CD4-positive, alpha-beta T cell treated with Interleukin-17A for 4 hours (primary cell): ENCODE measurements around the gene TCEA3.

Experiments
- DNase-seq: peaks from one replicate; pipeline ENCODE4 v3.0.0-alpha.2; 2020; ENCODE audit warnings: mixed read lengths

The TCEA3 gene

GRCh38 chr1:23424293-23425192 lies at the start of gene TCEA3:
Gene TCEA3, minus strand, starts transcription at chr1:23424748. Its CDS starts 115 bp downstream, at chr1:23424633.
- peak; percentile 72 for DNase-seq

- no peak for DNase-seq
Observed at GRCh38 chr1:23473037-23473800, 48.7 kb upstream of the TCEA3 start.

GRCh38 chr1:23472351-23473036 lies 47.9 kb upstream of the TCEA3 start:
- DNase-seq: no peak

- no peak for DNase-seq
Observed at GRCh38 chr1:23471473-23472075, 47.0 kb upstream of the TCEA3 start.

GRCh38 chr1:23470282-23471070 lies 45.9 kb upstream of the TCEA3 start:
- no peak for DNase-seq

GRCh38 chr1:23469372-23469982 lies 44.9 kb upstream of the TCEA3 start:
- DNase-seq: no peak

- no peak for DNase-seq
Observed at GRCh38 chr1:23466423-23466989, 42.0 kb upstream of the TCEA3 start.

- DNase-seq: no peak
Observed at GRCh38 chr1:23463286-23463685, 38.7 kb upstream of the TCEA3 start.

GRCh38 chr1:23462766-23463165 lies 38.2 kb upstream of the TCEA3 start:
- DNase-seq: no peak

GRCh38 chr1:23461050-23461449 lies 36.5 kb upstream of the TCEA3 start:
- no peak for DNase-seq

GRCh38 chr1:23460519-23460918 lies 36.0 kb upstream of the TCEA3 start:
- no peak for DNase-seq

- DNase-seq: no peak
Observed at GRCh38 chr1:23459338-23459757, 34.8 kb upstream of the TCEA3 start.

GRCh38 chr1:23456226-23456625 lies 31.7 kb upstream of the TCEA3 start:
- DNase-seq: no peak

- DNase-seq: no peak
Observed at GRCh38 chr1:23453455-23454000, 29.0 kb upstream of the TCEA3 start.

GRCh38 chr1:23452011-23452411 lies 27.5 kb upstream of the TCEA3 start:
- DNase-seq: peak; percentile 53

GRCh38 chr1:23451441-23451840 lies 26.9 kb upstream of the TCEA3 start:
- no peak for DNase-seq

GRCh38 chr1:23450894-23451293 lies 26.3 kb upstream of the TCEA3 start:
- DNase-seq: no peak

GRCh38 chr1:23449958-23450357 lies 25.4 kb upstream of the TCEA3 start:
- DNase-seq: no peak

GRCh38 chr1:23449306-23449705 lies 24.8 kb upstream of the TCEA3 start:
- no peak for DNase-seq

GRCh38 chr1:23448846-23449245 lies 24.3 kb upstream of the TCEA3 start:
- DNase-seq: no peak
